Glutamatergic neuron (in vitro differentiated cells): ENCODE measurements around the gene PNPLA2. TPM values are rescaled to one million over a fixed set of nuclear protein-coding genes. Genes with fewer than 3 reads are reported as not detected.

Experiments
- DNase-seq: peaks from one replicate; pipeline ENCODE4 v3.0.0; 2022
- H3K27ac Mint-ChIP-seq: one replicate; pipeline ENCODE4 v1.8.0; 2020; ENCODE audit warnings: mild to moderate bottlenecking, mixed read lengths, inconsistent platforms; ENCODE audit not compliant: unreplicated experiment
- H3K27me3 Mint-ChIP-seq: one replicate; pipeline ENCODE4 v1.8.0; 2020; ENCODE audit warnings: mild to moderate bottlenecking, moderate library complexity, mixed read lengths, inconsistent platforms; ENCODE audit not compliant: unreplicated experiment
- H3K36me3 Mint-ChIP-seq: one replicate; pipeline ENCODE4 v1.8.0; 2020; ENCODE audit warnings: mild to moderate bottlenecking, mixed read lengths, inconsistent platforms; ENCODE audit not compliant: unreplicated experiment
- H3K4me1 Mint-ChIP-seq: one replicate; pipeline ENCODE4 v1.8.0; 2020; ENCODE audit warnings: mild to moderate bottlenecking, low read depth, mixed read lengths, inconsistent platforms; ENCODE audit not compliant: unreplicated experiment
- H3K4me3 Mint-ChIP-seq: one replicate; pipeline ENCODE4 v1.8.0; 2020; ENCODE audit warnings: mild to moderate bottlenecking, mixed read lengths, inconsistent platforms; ENCODE audit not compliant: unreplicated experiment
- H3K9me3 Mint-ChIP-seq: one replicate; pipeline ENCODE4 v1.8.0; 2020; ENCODE audit warnings: mild to moderate bottlenecking, moderate library complexity, mixed read lengths, inconsistent platforms; ENCODE audit not compliant: unreplicated experiment
- total RNA-seq: library from RNA; stranded (reverse); fragmentation: NEBNext Ultra II Directional; extraction: Animal tissue kit (Norgen Biotek cat#: 25700); gene quantifications from one replicate; pipeline ENCODE4 v1.2.1, GENCODE V29; 2021; ENCODE audit not compliant: unreplicated experiment
- TF ChIP-seq, protein P1 (sequence below): fragments of 200-600 bp; sonication (generic); IDR thresholded peaks from one replicate; pipeline ENCODE4 v1.5.0; 2021; ENCODE audit not compliant: partially characterized antibody, unreplicated experiment

PNPLA2 gene
- total RNA-seq, 1 donor from 2014 or later, result 32.3 TPM

DNA sequence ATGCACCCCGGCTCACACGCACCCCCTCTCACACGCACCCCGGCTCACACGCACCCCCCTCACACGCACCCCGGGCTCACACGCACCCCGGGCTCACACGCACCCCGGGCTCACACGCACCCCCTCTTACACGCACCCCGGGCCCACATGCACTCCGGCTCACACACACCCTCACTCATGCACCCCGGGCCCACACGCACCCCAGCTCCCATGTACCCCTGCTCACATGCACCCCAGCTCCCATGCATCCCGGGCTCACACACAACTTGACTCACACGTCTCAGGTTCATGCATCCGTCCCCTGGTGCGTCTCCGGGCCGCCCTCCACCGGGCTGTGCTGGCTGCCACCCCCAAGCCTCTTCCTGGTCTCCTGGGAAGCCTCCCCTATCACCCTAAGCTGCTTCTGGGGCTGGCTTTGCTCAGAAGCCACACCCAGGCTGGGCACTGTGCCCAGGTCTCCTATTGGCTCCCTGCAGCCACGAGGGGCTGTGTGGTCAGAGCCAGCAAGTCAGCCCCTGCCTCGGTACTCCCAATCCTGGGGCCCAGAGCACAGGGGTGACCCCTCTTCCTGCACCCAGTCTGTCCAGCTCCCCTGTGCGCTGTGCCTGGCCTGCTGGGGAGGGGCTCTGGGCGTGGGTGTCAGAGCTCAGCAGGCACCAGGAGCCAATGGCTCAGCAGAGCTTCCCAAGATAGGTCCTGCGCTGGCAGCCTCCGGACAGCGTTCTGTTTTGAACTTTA lies 40.8 kb downstream of the PNPLA2 start:
- Mint-ChIP-seq H3K9me3 (peaks cover 15% of the 10 kb centered on the region), H3K27me3 (peaks cover 22% of the 10 kb centered on the region), H3K4me1 (peaks cover 26% of the 10 kb centered on the region), H3K4me3 (no peak overlapping the region), H3K27ac (peak overlapping the region; percentile 66), H3K36me3 (no peaks in the 10 kb centered on the region)
- DNase-seq, result no peak
- TF ChIP-seq, protein P1, sequence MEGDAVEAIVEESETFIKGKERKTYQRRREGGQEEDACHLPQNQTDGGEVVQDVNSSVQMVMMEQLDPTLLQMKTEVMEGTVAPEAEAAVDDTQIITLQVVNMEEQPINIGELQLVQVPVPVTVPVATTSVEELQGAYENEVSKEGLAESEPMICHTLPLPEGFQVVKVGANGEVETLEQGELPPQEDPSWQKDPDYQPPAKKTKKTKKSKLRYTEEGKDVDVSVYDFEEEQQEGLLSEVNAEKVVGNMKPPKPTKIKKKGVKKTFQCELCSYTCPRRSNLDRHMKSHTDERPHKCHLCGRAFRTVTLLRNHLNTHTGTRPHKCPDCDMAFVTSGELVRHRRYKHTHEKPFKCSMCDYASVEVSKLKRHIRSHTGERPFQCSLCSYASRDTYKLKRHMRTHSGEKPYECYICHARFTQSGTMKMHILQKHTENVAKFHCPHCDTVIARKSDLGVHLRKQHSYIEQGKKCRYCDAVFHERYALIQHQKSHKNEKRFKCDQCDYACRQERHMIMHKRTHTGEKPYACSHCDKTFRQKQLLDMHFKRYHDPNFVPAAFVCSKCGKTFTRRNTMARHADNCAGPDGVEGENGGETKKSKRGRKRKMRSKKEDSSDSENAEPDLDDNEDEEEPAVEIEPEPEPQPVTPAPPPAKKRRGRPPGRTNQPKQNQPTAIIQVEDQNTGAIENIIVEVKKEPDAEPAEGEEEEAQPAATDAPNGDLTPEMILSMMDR, result no peak

DNA sequence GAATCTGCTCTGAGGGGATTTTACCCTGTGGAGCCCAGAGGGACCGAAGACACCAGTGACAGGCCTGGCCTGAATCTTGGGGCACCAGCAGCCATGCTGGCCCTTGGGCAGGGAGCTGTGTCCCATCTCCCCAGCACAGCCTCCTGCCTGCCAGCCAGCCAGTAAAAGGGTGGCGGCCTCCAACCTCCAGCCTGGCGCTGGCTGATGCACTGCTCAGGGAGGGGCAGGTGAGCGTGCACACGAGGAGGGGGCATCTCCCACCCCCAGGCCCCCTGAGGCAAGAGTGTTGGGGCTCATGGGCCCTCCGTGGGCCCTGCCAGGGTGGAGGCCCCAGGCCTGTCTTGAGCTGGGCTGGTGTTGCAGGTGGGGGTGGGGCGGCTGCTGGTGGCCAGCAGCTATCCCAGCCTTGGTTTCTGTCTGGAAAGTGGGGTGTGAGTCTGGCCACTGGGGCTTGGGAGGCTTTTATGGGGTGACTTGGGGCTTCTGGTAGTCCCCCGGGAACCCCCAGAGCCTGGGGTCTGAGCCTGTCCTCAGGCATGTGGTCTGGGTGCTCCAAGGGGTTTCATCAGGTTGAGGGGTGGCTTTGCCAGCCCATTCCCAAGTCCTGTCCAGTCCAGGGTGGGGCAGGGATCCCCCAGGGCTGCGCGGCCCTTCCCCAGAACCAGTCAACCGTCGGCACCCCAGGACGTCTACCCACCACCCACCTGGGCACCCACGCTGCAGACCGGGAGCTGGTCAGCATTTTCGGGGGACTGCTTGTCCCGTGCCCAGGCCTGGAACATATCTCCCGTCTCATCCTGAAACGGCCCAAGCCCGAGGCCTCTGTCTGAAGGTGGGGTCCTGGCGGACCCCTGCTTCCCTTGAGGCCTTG lies 41.8 kb downstream of the PNPLA2 start:
- TF ChIP-seq, protein P1, result no peak
- no peak for DNase-seq
- Mint-ChIP-seq H3K9me3 (peaks cover 14% of the 10 kb centered on the region), H3K4me3 (no peak overlapping the region), H3K27me3 (peaks cover 23% of the 10 kb centered on the region), H3K4me1 (peaks cover 26% of the 10 kb centered on the region), H3K36me3 (no peaks in the 10 kb centered on the region), H3K27ac (no peak overlapping the region)

DNA sequence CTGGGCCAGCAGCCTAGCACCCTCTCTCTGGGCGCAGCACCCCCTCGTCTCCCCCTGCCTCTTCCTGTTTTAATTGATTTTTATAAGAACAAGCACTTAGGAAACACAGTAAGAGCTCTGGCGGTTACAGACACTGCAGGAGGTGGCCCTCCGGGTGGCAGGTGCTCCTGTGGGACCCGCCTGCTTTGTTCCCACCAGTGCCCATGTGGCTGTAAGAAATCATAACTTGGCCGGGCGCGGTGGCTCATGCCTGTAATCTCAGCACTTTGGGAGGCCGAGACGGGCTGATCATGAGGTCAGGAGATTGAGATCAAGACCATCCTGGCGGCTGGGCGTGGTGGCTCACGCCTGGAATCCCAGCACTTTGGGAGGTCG lies 42.4 kb downstream of the PNPLA2 start:
- peaks cover 26% of the 10 kb centered on the region for H3K4me1 Mint-ChIP-seq
- TF ChIP-seq, protein P1, result no peak

DNA sequence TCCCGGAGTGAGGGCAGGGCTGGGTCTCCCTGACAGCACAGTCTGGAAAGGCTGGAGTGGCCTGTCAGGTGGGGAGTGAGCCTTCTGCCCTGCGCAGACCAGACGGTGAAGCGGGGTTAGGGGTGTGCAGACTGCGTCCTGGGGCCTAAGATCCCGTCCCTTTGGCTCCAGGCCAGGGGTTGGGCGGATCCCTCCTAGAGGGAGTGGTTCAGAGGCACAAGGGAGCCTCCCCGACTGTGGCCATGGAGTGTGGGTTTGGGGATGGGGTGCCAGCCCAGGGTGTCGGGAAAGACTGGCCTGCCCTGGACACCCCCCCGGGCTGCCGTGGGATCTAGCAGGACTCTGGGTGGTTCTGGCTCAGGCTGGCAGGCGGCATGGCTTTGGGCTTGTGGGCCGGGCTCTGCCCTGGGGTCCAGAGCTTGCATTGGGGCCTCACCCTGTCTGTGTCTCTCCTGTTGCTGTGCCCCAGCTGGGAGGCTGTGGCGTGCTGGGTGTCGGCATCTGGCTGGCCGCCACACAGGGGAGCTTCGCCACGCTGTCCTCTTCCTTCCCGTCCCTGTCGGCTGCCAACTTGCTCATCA lies 43.5 kb downstream of the PNPLA2 start:
- peak overlapping the region; percentile 62 for H3K27ac Mint-ChIP-seq
- peaks cover 15% of the 10 kb centered on the region for H3K27me3 Mint-ChIP-seq
- H3K4me3 Mint-ChIP-seq, result peak overlapping the region; percentile 67
- peaks cover 18% of the 10 kb centered on the region for H3K4me1 Mint-ChIP-seq
- peak; percentile 68 for DNase-seq
- H3K9me3 Mint-ChIP-seq, result peaks cover 7% of the 10 kb centered on the region
- H3K36me3 Mint-ChIP-seq, result no peaks in the 10 kb centered on the region
- TF ChIP-seq, protein P1, result no peak

More for the DNA sequence above, 42.4 kb downstream of the PNPLA2 start:
- Mint-ChIP-seq H3K27me3 (peaks cover 23% of the 10 kb centered on the region), H3K4me3 (no peak overlapping the region), H3K36me3 (no peaks in the 10 kb centered on the region), H3K9me3 (peaks cover 13% of the 10 kb centered on the region), H3K27ac (peak overlapping the region; percentile 62)
- no peak for DNase-seq
